Measurements from ENCODE around the gene DGCR2.

DNA sequence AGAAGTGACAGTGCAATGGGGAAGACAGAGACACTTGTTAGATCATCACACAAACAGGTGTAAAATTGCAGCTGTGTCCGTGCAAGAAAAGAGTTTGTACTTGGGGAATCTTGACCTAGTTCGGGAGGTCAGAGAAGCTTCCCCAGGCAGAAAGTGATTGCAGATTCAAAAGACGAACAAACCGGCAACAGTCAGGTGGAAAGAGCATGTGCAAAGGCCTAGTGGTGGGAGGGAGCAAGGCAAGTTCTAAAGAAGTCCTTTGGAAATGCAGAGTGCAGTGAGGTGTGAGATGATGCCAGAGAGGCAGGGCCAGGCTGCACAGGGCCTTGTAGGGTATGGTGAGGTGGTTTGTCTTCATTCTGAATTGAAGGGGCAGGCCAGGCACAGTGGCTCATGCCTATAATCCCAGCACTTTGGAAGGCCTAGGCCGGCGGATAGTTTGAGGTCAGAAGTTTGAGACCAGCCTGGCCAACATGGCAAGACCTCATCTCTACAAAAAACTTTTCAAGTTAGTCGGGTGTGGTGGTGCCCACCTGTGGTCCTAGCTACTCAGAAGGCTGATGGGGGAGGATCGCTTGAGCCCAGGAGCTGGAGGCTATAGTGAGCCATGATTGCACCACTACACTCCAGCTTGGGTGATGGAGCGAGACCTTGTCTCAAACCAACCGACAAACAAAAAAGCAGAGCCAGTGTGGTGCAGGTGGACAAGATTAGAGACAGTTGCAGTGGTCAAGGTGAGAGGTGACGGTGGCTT, 24.2 kb upstream of the DGCR2 start:
- TF ChIP-seq POLR2A (IDR thresholded peaks at IDR 0.05), result no peak
- TF ChIP-seq, protein P1, sequence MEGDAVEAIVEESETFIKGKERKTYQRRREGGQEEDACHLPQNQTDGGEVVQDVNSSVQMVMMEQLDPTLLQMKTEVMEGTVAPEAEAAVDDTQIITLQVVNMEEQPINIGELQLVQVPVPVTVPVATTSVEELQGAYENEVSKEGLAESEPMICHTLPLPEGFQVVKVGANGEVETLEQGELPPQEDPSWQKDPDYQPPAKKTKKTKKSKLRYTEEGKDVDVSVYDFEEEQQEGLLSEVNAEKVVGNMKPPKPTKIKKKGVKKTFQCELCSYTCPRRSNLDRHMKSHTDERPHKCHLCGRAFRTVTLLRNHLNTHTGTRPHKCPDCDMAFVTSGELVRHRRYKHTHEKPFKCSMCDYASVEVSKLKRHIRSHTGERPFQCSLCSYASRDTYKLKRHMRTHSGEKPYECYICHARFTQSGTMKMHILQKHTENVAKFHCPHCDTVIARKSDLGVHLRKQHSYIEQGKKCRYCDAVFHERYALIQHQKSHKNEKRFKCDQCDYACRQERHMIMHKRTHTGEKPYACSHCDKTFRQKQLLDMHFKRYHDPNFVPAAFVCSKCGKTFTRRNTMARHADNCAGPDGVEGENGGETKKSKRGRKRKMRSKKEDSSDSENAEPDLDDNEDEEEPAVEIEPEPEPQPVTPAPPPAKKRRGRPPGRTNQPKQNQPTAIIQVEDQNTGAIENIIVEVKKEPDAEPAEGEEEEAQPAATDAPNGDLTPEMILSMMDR (IDR thresholded peaks at IDR 0.05), result no peak
